Endothelial cell of umbilical vein (primary cell): ENCODE measurements around the gene EIF2D. TPM values are rescaled to one million over a fixed set of nuclear protein-coding genes. Genes with fewer than 3 reads are reported as not detected.

Experiments used
- BruUV-seq: library from RNA; stranded (reverse); fragments of 400-500 nt; replicated peaks from 2 replicates; lab custom pipeline; 2021; lab: Mats Ljungman, UMichigan
- CTCF ChIA-PET: fragments of 300-600, 350-600 bp; sonication (Branson Sonifier 250); formaldehyde crosslinking; loops from one replicate; lab custom pipeline; 2021; ENCODE audit warnings: antibody characterized with exemption, inconsistent platforms; lab: Charles Lee
- POLR2A ChIA-PET: fragments of 300-600, 350-600 bp; sonication (Branson Sonifier 250); formaldehyde crosslinking; loops from one replicate; lab custom pipeline; 2021; ENCODE audit warnings: antibody characterized with exemption, inconsistent platforms; lab: Charles Lee
- DNase-seq: peaks from one replicate; pipeline ENCODE4 v3.0.0-alpha.2; 2011; ENCODE audit warnings: low read depth, low spot score
- FAIRE-seq: peaks from 2 replicates; lab custom pipeline; 2011; peaks lifted over from hg19 to GRCh38; lab: Jason Lieb, UNC
- H2AFZ ChIP-seq: 2 replicates; pipeline ENCODE4 v1.6.0; 2012; ENCODE audit warnings: low read depth, low read length, control low read depth, inconsistent platforms
- H3K27ac ChIP-seq: 2 replicates; pipeline ENCODE4 v1.5.1; 2011; ENCODE audit warnings: low read depth, mild to moderate bottlenecking, control low read depth, low read length, moderate library complexity; ENCODE audit not compliant: insufficient read depth
- H3K27me3 ChIP-seq, 2 experiments: 2 replicates each; pipeline versions ENCODE4 v1.6.0 to v1.6.1; 2011; ENCODE audit warnings: low read length in 2 of 2, mixed read lengths in 1 of 2; ENCODE audit not compliant: control insufficient read depth in 2 of 2, insufficient read depth in 2 of 2
- H3K36me3 ChIP-seq, 2 experiments: 2 replicates in 1 of 2; 3 replicates in 1 of 2; pipeline ENCODE4 v1.5.1; 2011; ENCODE audit warnings: low read length in 2 of 2, mild to moderate bottlenecking in 1 of 2, moderate library complexity in 1 of 2; ENCODE audit not compliant: control insufficient read depth in 2 of 2, insufficient read depth in 2 of 2; ENCODE audit errors: extremely low read depth in 1 of 2
- H3K4me1 ChIP-seq: 3 replicates; pipeline ENCODE4 v1.5.1; 2011; ENCODE audit warnings: mild to moderate bottlenecking, low read length; ENCODE audit not compliant: control insufficient read depth, insufficient read depth; ENCODE audit errors: extremely low read depth
- H3K4me2 ChIP-seq: 2 replicates; pipeline ENCODE4 v1.6.1; 2011; ENCODE audit warnings: low read length, control low read depth, mixed read lengths; ENCODE audit not compliant: insufficient read depth
- H3K4me3 ChIP-seq, 3 experiments: fragments of 200-600 bp in 1 of 3; sonication (generic), shearing (Covaris generic) in 1 of 3; replicated peaks in 1 of 3; 2 replicates each; pipeline ENCODE4 v1.5.1; 2011 to 2016; ENCODE audit warnings: control low read depth in 3 of 3, low read length in 3 of 3, mild to moderate bottlenecking in 2 of 3, inconsistent platforms in 1 of 3, low read depth in 1 of 3, moderate library complexity in 1 of 3; ENCODE audit not compliant: insufficient read depth in 1 of 3
- H3K79me2 ChIP-seq: 2 replicates; pipeline ENCODE4 v1.6.0; 2012; ENCODE audit warnings: low read length, inconsistent platforms; ENCODE audit not compliant: control insufficient read depth, insufficient read depth
- H3K9ac ChIP-seq: replicated peaks from 2 replicates; pipeline ENCODE3; 2011; ENCODE audit warnings: low read length, control low read depth; ENCODE audit not compliant: insufficient read depth; ENCODE audit errors: extremely low read depth
- H3K9me1 ChIP-seq: replicated peaks from 3 replicates; pipeline ENCODE4 v1.6.0; 2011; ENCODE audit warnings: mild to moderate bottlenecking, low read length; ENCODE audit not compliant: control insufficient read depth, insufficient read depth; ENCODE audit errors: extremely low read depth
- H3K9me3 ChIP-seq: replicated peaks from 2 replicates; pipeline ENCODE4 v1.5.1; 2012; ENCODE audit warnings: low read length, inconsistent platforms; ENCODE audit not compliant: control insufficient read depth, insufficient read depth
- H4K20me1 ChIP-seq: replicated peaks from 2 replicates; pipeline ENCODE3; 2011; ENCODE audit warnings: mild to moderate bottlenecking, low read length; ENCODE audit not compliant: control insufficient read depth, insufficient read depth; ENCODE audit errors: extremely low read depth
- EZH2 ChIP-seq: IDR thresholded peaks from 2 replicates; pipeline ENCODE4 v1.6.1; 2012; ENCODE audit warnings: borderline replicate concordance, low read depth, mild to moderate bottlenecking, moderate library complexity, low read length, inconsistent platforms; ENCODE audit not compliant: severe bottlenecking
- JUN ChIP-seq: IDR thresholded peaks from 2 replicates; pipeline ENCODE4 v1.6.1; 2011; ENCODE audit warnings: borderline replicate concordance, low read depth; ENCODE audit not compliant: insufficient read length, insufficient read depth
- POLR2A ChIP-seq: IDR thresholded peaks from 2 replicates; pipeline ENCODE4 v1.6.1; 2012; ENCODE audit warnings: low read depth, mild to moderate bottlenecking, control low read depth, low read length
- POLR2AphosphoS5 ChIP-seq: IDR thresholded peaks from 2 replicates; pipeline ENCODE4 v1.6.1; 2012; ENCODE audit warnings: low read depth, mild to moderate bottlenecking, control low read depth, low read length, moderate library complexity; ENCODE audit not compliant: insufficient read depth
- dilution Hi-C: fragments of 300-500 bp; cut with MboI; formaldehyde crosslinking; loops from one replicate; pipeline ENCODE4 v1.15.0; 2019; ENCODE audit warnings: low sequenced_read_pairs; ENCODE audit not compliant: extremely low pct_ligation_motif_present
- intact Hi-C: fragments of 100-400 bp; cut with micrococcal nuclease; formaldehyde crosslinking; loops from one replicate; pipeline ENCODE4 v1.10.0; 2022
- polyA plus RNA-seq, 4 experiments: library from polyadenylated mRNA; depleted of rRNA in 3 of 4; stranded (reverse) in 3 of 4; unstranded in 1 of 4; fragments of >200 nt; gene quantifications; 2 replicates each; pipeline versions ENCODE4 v1.2.1 to v1.2.3, GENCODE V29; 2011 to 2012; ENCODE audit warnings: missing spikeins in 1 of 4
- total RNA-seq: library from RNA; stranded (reverse); gene quantifications from 2 replicates; pipeline ENCODE4 v1.2.3, GENCODE V29; 2021
- TF ChIP-seq, protein P1 (sequence below): IDR thresholded peaks from 2 replicates; pipeline ENCODE4 v1.6.1; 2011; ENCODE audit not compliant: insufficient read depth, insufficient read length
- TF ChIP-seq, protein P2 (sequence below), 2 donors: IDR thresholded peaks; 1 replicate in 1 of 2; 2 replicates in 1 of 2; pipeline ENCODE4 v1.5.1; 2011; ENCODE audit warnings: low read length in 2 of 2, mild to moderate bottlenecking in 2 of 2, moderate library complexity in 2 of 2, control low read depth in 1 of 2, inconsistent platforms in 1 of 2, low read depth in 1 of 2; ENCODE audit not compliant: insufficient read depth in 1 of 2; ENCODE audit errors: extremely low read depth in 1 of 2

The EIF2D gene
- total and polyA plus RNA-seq, 2 donors (not counting 3 experiments of a cell fraction or from before 2014, with no cell fraction given): 48.0 to 54.1 TPM

DNA sequence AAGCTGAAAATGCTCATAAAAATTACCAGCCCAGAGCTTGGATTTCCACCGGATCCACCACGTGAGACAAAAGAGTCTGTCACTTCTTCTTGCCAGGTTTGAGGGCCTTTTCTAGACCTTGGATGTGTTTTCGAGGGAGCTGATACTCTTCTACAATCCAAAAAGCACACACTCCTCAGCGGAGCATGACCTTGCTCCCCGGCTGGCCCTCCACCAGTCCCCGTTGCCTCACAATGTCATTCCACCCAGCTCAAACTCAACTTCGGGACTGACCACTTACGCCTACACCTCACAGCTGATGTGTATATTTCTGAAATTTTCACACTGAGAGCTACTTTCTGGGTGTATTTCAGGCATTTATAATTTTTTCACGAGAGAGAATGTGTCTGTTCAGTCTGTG, 20.6 kb downstream of the EIF2D start:
- no peak for DNase-seq
- peaks cover 2% of the 10 kb centered on the region for H3K4me1 ChIP-seq
- H3K27me3 ChIP-seq: no peaks in the 10 kb centered on the region
- POLR2A ChIA-PET: no interaction called here
- H2AFZ ChIP-seq: no peak overlapping the region
- H4K20me1 ChIP-seq: no peaks in the 10 kb centered on the region
- no peaks in the 10 kb centered on the region for H3K9me1 ChIP-seq
- TF ChIP-seq POLR2A (no peak), EZH2 (no peak), JUN (no peak), POLR2AphosphoS5 (no peak)
- TF ChIP-seq, protein P1, sequence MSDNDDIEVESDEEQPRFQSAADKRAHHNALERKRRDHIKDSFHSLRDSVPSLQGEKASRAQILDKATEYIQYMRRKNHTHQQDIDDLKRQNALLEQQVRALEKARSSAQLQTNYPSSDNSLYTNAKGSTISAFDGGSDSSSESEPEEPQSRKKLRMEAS: no peak
- TF ChIP-seq, protein P2, sequence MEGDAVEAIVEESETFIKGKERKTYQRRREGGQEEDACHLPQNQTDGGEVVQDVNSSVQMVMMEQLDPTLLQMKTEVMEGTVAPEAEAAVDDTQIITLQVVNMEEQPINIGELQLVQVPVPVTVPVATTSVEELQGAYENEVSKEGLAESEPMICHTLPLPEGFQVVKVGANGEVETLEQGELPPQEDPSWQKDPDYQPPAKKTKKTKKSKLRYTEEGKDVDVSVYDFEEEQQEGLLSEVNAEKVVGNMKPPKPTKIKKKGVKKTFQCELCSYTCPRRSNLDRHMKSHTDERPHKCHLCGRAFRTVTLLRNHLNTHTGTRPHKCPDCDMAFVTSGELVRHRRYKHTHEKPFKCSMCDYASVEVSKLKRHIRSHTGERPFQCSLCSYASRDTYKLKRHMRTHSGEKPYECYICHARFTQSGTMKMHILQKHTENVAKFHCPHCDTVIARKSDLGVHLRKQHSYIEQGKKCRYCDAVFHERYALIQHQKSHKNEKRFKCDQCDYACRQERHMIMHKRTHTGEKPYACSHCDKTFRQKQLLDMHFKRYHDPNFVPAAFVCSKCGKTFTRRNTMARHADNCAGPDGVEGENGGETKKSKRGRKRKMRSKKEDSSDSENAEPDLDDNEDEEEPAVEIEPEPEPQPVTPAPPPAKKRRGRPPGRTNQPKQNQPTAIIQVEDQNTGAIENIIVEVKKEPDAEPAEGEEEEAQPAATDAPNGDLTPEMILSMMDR (IDR thresholded peaks at IDR 0.05; ENCODE audit: extremely low read depth in 1 of 2, insufficient read depth in 1 of 2, low read depth in 1 of 2, low read length in 2 of 2): no peak
- BruUV-seq: no TSS peak
- no peak overlapping the region for H3K9ac ChIP-seq
- intact Hi-C loops: no loop called here
- no peak overlapping the region for H3K4me2 ChIP-seq
- CTCF ChIA-PET: interaction anchor here (1.0 to 2.2 kb wide), 5 partner anchors 17 to 112 kb away, joined by 4 to 8 read pairs (median 5); no protein-coding TSS in a partner anchor
- H3K36me3 ChIP-seq: peaks cover 5 to 23% of the 10 kb centered on the region in 2 experiments
- FAIRE-seq: no peak
- no peaks in the 10 kb centered on the region for H3K79me2 ChIP-seq
- H3K27ac ChIP-seq: no peak overlapping the region
- dilution Hi-C loops: no loop called here
- no peaks in the 10 kb centered on the region for H3K9me3 ChIP-seq
- no peak overlapping the region for H3K4me3 ChIP-seq
